ENCODE measurements around the gene CHDH.

CHDH gene

DNA sequence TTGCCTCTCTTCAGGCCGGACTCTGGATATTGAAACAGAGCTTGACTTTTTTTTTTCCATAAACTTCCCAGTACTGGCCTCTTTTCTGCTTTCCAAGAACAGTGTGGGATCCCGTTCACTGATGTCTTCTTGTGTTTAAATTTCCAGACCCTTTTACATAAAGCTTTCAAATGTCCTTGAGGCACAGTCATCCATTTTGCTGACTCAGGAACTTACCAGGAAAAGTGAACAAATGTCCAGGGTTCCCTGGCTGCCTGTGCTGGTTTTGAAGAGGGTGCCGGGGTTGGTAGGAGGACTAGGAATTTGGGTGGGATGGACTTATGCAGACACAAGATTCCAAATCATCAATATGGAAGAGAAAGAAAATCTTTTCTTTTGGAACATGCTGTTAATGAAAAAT is 68.1 kb downstream of the CHDH start:
- no peak overlapping the region for H3K27ac ChIP-seq (ENCODE audit: low read depth, low read length)
- H3K79me2 ChIP-seq (ENCODE audit: control insufficient read depth, insufficient read depth, low read length) = no peaks in the 10 kb centered on the region
- no peak overlapping the region for H3K4ac ChIP-seq (ENCODE audit: low read depth, low read length)
- H3K27me3 ChIP-seq (ENCODE audit: insufficient read depth, low read length, poor library complexity) = no peaks in the 10 kb centered on the region
- H3K4me1 ChIP-seq (ENCODE audit: control insufficient read depth, low read depth, low read length) = peaks cover 9% of the 10 kb centered on the region
- H3K18ac ChIP-seq (ENCODE audit: low read length) = no peak overlapping the region
- H4K5ac ChIP-seq (ENCODE audit: low read length) = no peak overlapping the region
- no CpG with 5 or more reads among the region's 3 CpGs for WGBS (ENCODE audit: extremely low coverage, insufficient coverage, low lambda C conversion rate)
- H2BK120ac ChIP-seq (ENCODE audit: low read depth, low read length) = no peak overlapping the region
- H3K79me1 ChIP-seq (ENCODE audit: low read length) = no peaks in the 10 kb centered on the region
- H3K36me3 ChIP-seq (ENCODE audit: control insufficient read depth, insufficient read depth, low read length) = no peaks in the 10 kb centered on the region
- H2BK5ac ChIP-seq (ENCODE audit: low read length) = no peak overlapping the region
- H4K8ac ChIP-seq (ENCODE audit: low read depth, low read length) = no peak overlapping the region
- DNase-seq = no peak
- no peak overlapping the region for H3K9ac ChIP-seq (ENCODE audit: low read length)
- H3K4me3 ChIP-seq (ENCODE audit: low read length) = no peak overlapping the region
- H3K4me2 ChIP-seq (ENCODE audit: low read length) = no peak overlapping the region
- no peak overlapping the region for H3K23ac ChIP-seq (ENCODE audit: low read length)
- H2BK15ac ChIP-seq (replicated peaks; ENCODE audit: low read depth) = no peak overlapping the region
- no peak overlapping the region for H3K56ac ChIP-seq (ENCODE audit: low read length)
- no peak overlapping the region for H2AK5ac ChIP-seq (ENCODE audit: low read length)

DNA sequence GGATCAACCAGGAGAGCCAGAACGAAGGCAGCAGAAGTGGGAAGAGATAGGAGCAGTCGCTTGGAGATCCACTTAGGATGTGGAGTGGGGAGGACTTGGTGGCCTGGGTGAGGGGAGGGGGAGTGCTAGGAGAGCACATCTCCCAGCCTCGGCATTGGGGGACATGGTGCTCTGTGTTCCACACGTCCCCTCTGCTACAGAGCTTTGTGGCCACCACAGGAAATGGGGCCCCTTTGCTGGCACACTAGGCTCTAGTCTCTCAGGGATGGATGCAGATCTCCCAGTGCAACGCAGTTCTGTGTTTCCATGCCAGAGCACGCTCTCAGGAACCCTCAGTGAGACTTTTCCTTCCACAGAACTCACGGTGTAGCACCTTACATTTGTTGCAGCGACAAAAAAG is 68.8 kb downstream of the CHDH start:
- Histone ChIP-seq H3K79me2 (ENCODE audit: control insufficient read depth, insufficient read depth, low read length) (no peaks in the 10 kb centered on the region), H2BK120ac (ENCODE audit: low read depth, low read length) (no peak overlapping the region), H4K8ac (ENCODE audit: low read depth, low read length) (no peak overlapping the region), H3K36me3 (ENCODE audit: control insufficient read depth, insufficient read depth, low read length) (no peaks in the 10 kb centered on the region), H2BK15ac (replicated peaks; ENCODE audit: low read depth) (no peak overlapping the region), H3K56ac (ENCODE audit: low read length) (no peak overlapping the region), H3K4me2 (ENCODE audit: low read length) (no peak overlapping the region), H2AK5ac (ENCODE audit: low read length) (no peak overlapping the region), H3K23ac (ENCODE audit: low read length) (no peak overlapping the region), H4K5ac (ENCODE audit: low read length) (no peak overlapping the region), H3K4me1 (ENCODE audit: control insufficient read depth, low read depth, low read length) (peaks cover 9% of the 10 kb centered on the region), H3K18ac (ENCODE audit: low read length) (no peak overlapping the region), H3K79me1 (ENCODE audit: low read length) (no peaks in the 10 kb centered on the region), H3K4me3 (ENCODE audit: low read length) (no peak overlapping the region), H3K27me3 (ENCODE audit: insufficient read depth, low read length, poor library complexity) (no peaks in the 10 kb centered on the region), H3K9ac (ENCODE audit: low read length) (no peak overlapping the region), H2BK5ac (ENCODE audit: low read length) (no peak overlapping the region), H3K27ac (ENCODE audit: low read depth, low read length) (no peak overlapping the region), H3K4ac (ENCODE audit: low read depth, low read length) (no peak overlapping the region)
- no CpG with 5 or more reads among the region's 8 CpGs for WGBS (ENCODE audit: extremely low coverage, insufficient coverage, low lambda C conversion rate)
- no peak for DNase-seq

- no peaks in the 10 kb centered on the region for H3K79me2 ChIP-seq (ENCODE audit: control insufficient read depth, insufficient read depth, low read length)
- H3K56ac ChIP-seq (ENCODE audit: low read length) = no peak overlapping the region
- no peaks in the 10 kb centered on the region for H3K79me1 ChIP-seq (ENCODE audit: low read length)
- H3K4ac ChIP-seq (ENCODE audit: low read depth, low read length) = no peak overlapping the region
- H2AK5ac ChIP-seq (ENCODE audit: low read length) = no peak overlapping the region
- H3K27me3 ChIP-seq (ENCODE audit: insufficient read depth, low read length, poor library complexity) = no peaks in the 10 kb centered on the region
- no peak overlapping the region for H4K5ac ChIP-seq (ENCODE audit: low read length)
- 100% methylated on average over 1 of the region's 9 CpGs for WGBS (ENCODE audit: extremely low coverage, insufficient coverage, low lambda C conversion rate)
- no peak overlapping the region for H2BK120ac ChIP-seq (ENCODE audit: low read depth, low read length)
- H3K18ac ChIP-seq (ENCODE audit: low read length) = no peak overlapping the region
- no peak overlapping the region for H2BK15ac ChIP-seq (replicated peaks; ENCODE audit: low read depth)
- H3K4me3 ChIP-seq (ENCODE audit: low read length) = no peak overlapping the region
- no peaks in the 10 kb centered on the region for H3K36me3 ChIP-seq (ENCODE audit: control insufficient read depth, insufficient read depth, low read length)
- no peak overlapping the region for H4K8ac ChIP-seq (ENCODE audit: low read depth, low read length)
- H2BK5ac ChIP-seq (ENCODE audit: low read length) = no peak overlapping the region
- no peak overlapping the region for H3K9ac ChIP-seq (ENCODE audit: low read length)
- no peak overlapping the region for H3K4me2 ChIP-seq (ENCODE audit: low read length)
- H3K23ac ChIP-seq (ENCODE audit: low read length) = no peak overlapping the region
- DNase-seq = no peak
- peaks cover 9% of the 10 kb centered on the region for H3K4me1 ChIP-seq (ENCODE audit: control insufficient read depth, low read depth, low read length)
- no peak overlapping the region for H3K27ac ChIP-seq (ENCODE audit: low read depth, low read length)
Observed at GRCh38 chr3:53776494-53777101, 69.6 kb downstream of the CHDH start.

GRCh38 chr3:53775834-53776251 is 70.4 kb downstream of the CHDH start:
- H3K9ac ChIP-seq (ENCODE audit: low read length) = no peak overlapping the region
- no peak for DNase-seq
- no peaks in the 10 kb centered on the region for H3K27me3 ChIP-seq (ENCODE audit: insufficient read depth, low read length, poor library complexity)
- no peak overlapping the region for H4K8ac ChIP-seq (ENCODE audit: low read depth, low read length)
- H3K27ac ChIP-seq (ENCODE audit: low read depth, low read length) = no peak overlapping the region
- WGBS (ENCODE audit: extremely low coverage, insufficient coverage, low lambda C conversion rate) = no CpG with 5 or more reads among the region's 5 CpGs
- no peaks in the 10 kb centered on the region for H3K36me3 ChIP-seq (ENCODE audit: control insufficient read depth, insufficient read depth, low read length)
- H3K4ac ChIP-seq (ENCODE audit: low read depth, low read length) = no peak overlapping the region
- no peak overlapping the region for H2BK5ac ChIP-seq (ENCODE audit: low read length)
- no peak overlapping the region for H3K4me2 ChIP-seq (ENCODE audit: low read length)
- peaks cover 9% of the 10 kb centered on the region for H3K4me1 ChIP-seq (ENCODE audit: control insufficient read depth, low read depth, low read length)
- no peak overlapping the region for H2AK5ac ChIP-seq (ENCODE audit: low read length)
- no peaks in the 10 kb centered on the region for H3K79me2 ChIP-seq (ENCODE audit: control insufficient read depth, insufficient read depth, low read length)
- H2BK120ac ChIP-seq (ENCODE audit: low read depth, low read length) = no peak overlapping the region
- H3K23ac ChIP-seq (ENCODE audit: low read length) = no peak overlapping the region
- H3K18ac ChIP-seq (ENCODE audit: low read length) = no peak overlapping the region
- no peaks in the 10 kb centered on the region for H3K79me1 ChIP-seq (ENCODE audit: low read length)
- H3K4me3 ChIP-seq (ENCODE audit: low read length) = no peak overlapping the region
- H2BK15ac ChIP-seq (replicated peaks; ENCODE audit: low read depth) = no peak overlapping the region
- no peak overlapping the region for H3K56ac ChIP-seq (ENCODE audit: low read length)
- H4K5ac ChIP-seq (ENCODE audit: low read length) = no peak overlapping the region

DNA sequence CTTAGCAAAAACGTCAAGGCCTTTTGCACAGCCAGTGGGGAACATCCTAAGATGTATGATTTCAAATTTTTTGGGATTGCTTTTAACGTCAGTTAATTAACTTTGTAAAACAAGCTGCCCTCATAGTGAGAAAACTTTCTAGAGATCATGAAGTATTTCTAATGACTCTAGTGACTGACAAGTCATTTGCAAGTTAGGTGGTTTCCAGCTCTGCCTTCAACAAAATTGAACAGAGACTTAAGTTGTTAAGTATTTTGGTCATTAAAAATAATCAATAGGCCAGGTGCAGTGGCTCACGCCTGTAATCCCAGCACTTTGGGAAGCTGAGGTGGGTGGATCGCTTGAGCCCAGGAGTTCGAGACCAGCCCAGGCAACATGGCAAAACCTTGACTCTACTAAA is 71.2 kb downstream of the CHDH start:
- H4K5ac ChIP-seq (ENCODE audit: low read length) = no peak overlapping the region
- no peaks in the 10 kb centered on the region for H3K27me3 ChIP-seq (ENCODE audit: insufficient read depth, low read length, poor library complexity)
- H3K18ac ChIP-seq (ENCODE audit: low read length) = no peak overlapping the region
- H3K79me1 ChIP-seq (ENCODE audit: low read length) = no peaks in the 10 kb centered on the region
- H3K4me2 ChIP-seq (ENCODE audit: low read length) = no peak overlapping the region
- H3K9ac ChIP-seq (ENCODE audit: low read length) = no peak overlapping the region
- DNase-seq = no peak
- H3K27ac ChIP-seq (ENCODE audit: low read depth, low read length) = no peak overlapping the region
- H2BK15ac ChIP-seq (replicated peaks; ENCODE audit: low read depth) = no peak overlapping the region
- H3K56ac ChIP-seq (ENCODE audit: low read length) = no peak overlapping the region
- no peaks in the 10 kb centered on the region for H3K79me2 ChIP-seq (ENCODE audit: control insufficient read depth, insufficient read depth, low read length)
- no peak overlapping the region for H2BK120ac ChIP-seq (ENCODE audit: low read depth, low read length)
- H2BK5ac ChIP-seq (ENCODE audit: low read length) = no peak overlapping the region
- no peak overlapping the region for H3K4me3 ChIP-seq (ENCODE audit: low read length)
- peaks cover 9% of the 10 kb centered on the region for H3K4me1 ChIP-seq (ENCODE audit: control insufficient read depth, low read depth, low read length)
- H4K8ac ChIP-seq (ENCODE audit: low read depth, low read length) = no peak overlapping the region
- no peaks in the 10 kb centered on the region for H3K36me3 ChIP-seq (ENCODE audit: control insufficient read depth, insufficient read depth, low read length)
- WGBS (ENCODE audit: extremely low coverage, insufficient coverage, low lambda C conversion rate) = no CpG with 5 or more reads among the region's 5 CpGs
- no peak overlapping the region for H3K23ac ChIP-seq (ENCODE audit: low read length)
- no peak overlapping the region for H3K4ac ChIP-seq (ENCODE audit: low read depth, low read length)
- H2AK5ac ChIP-seq (ENCODE audit: low read length) = no peak overlapping the region

- Histone ChIP-seq H3K4ac (ENCODE audit: low read depth, low read length) (no peak overlapping the region), H3K79me2 (ENCODE audit: control insufficient read depth, insufficient read depth, low read length) (no peaks in the 10 kb centered on the region), H3K9ac (ENCODE audit: low read length) (no peak overlapping the region), H3K23ac (ENCODE audit: low read length) (no peak overlapping the region), H2BK120ac (ENCODE audit: low read depth, low read length) (no peak overlapping the region), H4K8ac (ENCODE audit: low read depth, low read length) (no peak overlapping the region), H3K36me3 (ENCODE audit: control insufficient read depth, insufficient read depth, low read length) (no peaks in the 10 kb centered on the region), H3K4me2 (ENCODE audit: low read length) (no peak overlapping the region), H3K4me1 (ENCODE audit: control insufficient read depth, low read depth, low read length) (peaks cover 9% of the 10 kb centered on the region), H3K4me3 (ENCODE audit: low read length) (no peak overlapping the region), H3K79me1 (ENCODE audit: low read length) (no peaks in the 10 kb centered on the region), H3K27me3 (ENCODE audit: insufficient read depth, low read length, poor library complexity) (no peaks in the 10 kb centered on the region), H3K18ac (ENCODE audit: low read length) (no peak overlapping the region), H3K56ac (ENCODE audit: low read length) (no peak overlapping the region), H2BK15ac (replicated peaks; ENCODE audit: low read depth) (no peak overlapping the region), H2AK5ac (ENCODE audit: low read length) (no peak overlapping the region), H4K5ac (ENCODE audit: low read length) (no peak overlapping the region), H3K27ac (ENCODE audit: low read depth, low read length) (no peak overlapping the region), H2BK5ac (ENCODE audit: low read length) (no peak overlapping the region)
- DNase-seq = no peak
- no CpG with 5 or more reads among the region's 8 CpGs for WGBS (ENCODE audit: extremely low coverage, insufficient coverage, low lambda C conversion rate)
Observed at GRCh38 chr3:53774414-53774813, 71.8 kb downstream of the CHDH start.
